Fibroblast of villous mesenchyme (primary cell): ENCODE measurements around the gene DHRSX. TPM values are rescaled to one million over a fixed set of nuclear protein-coding genes. Genes with fewer than 3 reads are reported as not detected.

Experiments
- DNase-seq: peaks from one replicate; pipeline ENCODE4 v3.0.0-alpha.2; 2010; ENCODE audit warnings: low read depth
- H3K4me3 ChIP-seq: 2 replicates; pipeline ENCODE4 v1.5.1; 2011; ENCODE audit warnings: low read depth, mild to moderate bottlenecking, low read length
- total RNA-seq: library from RNA; depleted of rRNA; stranded (reverse); fragments of >200 nt; gene quantifications from 2 replicates; pipeline ENCODE4 v1.2.3, GENCODE V29; 2012
- TF ChIP-seq, protein P1 (sequence below): IDR thresholded peaks from 2 replicates; pipeline ENCODE4 v1.5.1; 2012; ENCODE audit warnings: low read depth, mild to moderate bottlenecking, low read length; ENCODE audit not compliant: insufficient read depth

Gene DHRSX
- total RNA-seq, 1 donor: 24.6 TPM

GRCh38 chrX:2449135-2449886 is 51.5 kb downstream of the DHRSX start:
- TF ChIP-seq, protein P1, sequence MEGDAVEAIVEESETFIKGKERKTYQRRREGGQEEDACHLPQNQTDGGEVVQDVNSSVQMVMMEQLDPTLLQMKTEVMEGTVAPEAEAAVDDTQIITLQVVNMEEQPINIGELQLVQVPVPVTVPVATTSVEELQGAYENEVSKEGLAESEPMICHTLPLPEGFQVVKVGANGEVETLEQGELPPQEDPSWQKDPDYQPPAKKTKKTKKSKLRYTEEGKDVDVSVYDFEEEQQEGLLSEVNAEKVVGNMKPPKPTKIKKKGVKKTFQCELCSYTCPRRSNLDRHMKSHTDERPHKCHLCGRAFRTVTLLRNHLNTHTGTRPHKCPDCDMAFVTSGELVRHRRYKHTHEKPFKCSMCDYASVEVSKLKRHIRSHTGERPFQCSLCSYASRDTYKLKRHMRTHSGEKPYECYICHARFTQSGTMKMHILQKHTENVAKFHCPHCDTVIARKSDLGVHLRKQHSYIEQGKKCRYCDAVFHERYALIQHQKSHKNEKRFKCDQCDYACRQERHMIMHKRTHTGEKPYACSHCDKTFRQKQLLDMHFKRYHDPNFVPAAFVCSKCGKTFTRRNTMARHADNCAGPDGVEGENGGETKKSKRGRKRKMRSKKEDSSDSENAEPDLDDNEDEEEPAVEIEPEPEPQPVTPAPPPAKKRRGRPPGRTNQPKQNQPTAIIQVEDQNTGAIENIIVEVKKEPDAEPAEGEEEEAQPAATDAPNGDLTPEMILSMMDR: no peak

DNA sequence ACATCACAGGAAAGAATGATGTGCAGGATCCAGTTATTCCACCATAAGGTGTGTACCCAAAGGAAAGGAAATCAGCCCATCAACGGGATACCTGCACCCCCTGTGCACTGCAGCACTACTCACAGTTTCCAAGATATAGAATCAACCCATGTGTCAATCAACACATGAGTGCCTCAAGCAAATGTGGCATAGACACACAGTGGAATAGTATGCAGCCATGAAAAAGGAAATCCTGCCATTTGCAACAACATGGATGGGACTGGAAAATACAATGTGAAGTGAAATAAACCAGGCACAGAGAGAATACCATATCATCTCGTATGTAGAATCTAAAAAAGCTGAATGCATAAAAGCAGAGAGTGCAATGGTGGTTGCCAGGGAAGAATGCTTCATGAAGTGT is 53.3 kb downstream of the DHRSX start:
- H3K4me3 ChIP-seq: no peak overlapping the region
- no peak for DNase-seq
- TF ChIP-seq, protein P1: no peak

More at GRCh38 chrX:2449135-2449886, 51.5 kb downstream of the DHRSX start:
- DNase-seq: no peak
- no peak overlapping the region for H3K4me3 ChIP-seq

GRCh38 chrX:2446815-2447214 is 54.0 kb downstream of the DHRSX start:
- DNase-seq: no peak
- TF ChIP-seq, protein P1: no peak
- no peak overlapping the region for H3K4me3 ChIP-seq

- TF ChIP-seq, protein P1: no peak
- no peak for DNase-seq
- H3K4me3 ChIP-seq: no peak overlapping the region
These were observed 54.8 kb downstream of the DHRSX start for GRCh38 chrX:2445662-2446623.

DNA sequence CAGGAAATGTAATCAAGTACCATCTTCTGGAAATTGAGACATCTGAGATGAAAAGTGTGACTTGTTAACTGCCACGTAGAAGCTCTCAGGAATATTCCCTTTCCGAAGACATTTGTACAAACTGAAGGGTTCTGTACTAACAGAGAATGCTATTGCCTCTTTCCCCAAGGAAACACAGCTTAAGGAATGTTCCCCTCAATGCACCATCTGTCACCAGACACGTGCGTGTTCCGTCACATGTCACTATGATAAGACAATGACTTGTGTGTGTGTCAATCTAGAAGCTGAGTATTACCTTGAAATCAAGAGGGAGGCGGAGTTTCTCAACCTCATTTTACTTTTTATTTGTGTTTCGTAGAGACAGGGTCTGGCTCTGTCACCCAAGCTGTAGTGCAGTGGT is 58.1 kb downstream of the DHRSX start:
- TF ChIP-seq, protein P1: no peak
- no peak overlapping the region for H3K4me3 ChIP-seq
- DNase-seq: no peak

GRCh38 chrX:2441466-2441865 is 59.3 kb downstream of the DHRSX start:
- no peak for DNase-seq
- TF ChIP-seq, protein P1: no peak
- no peak overlapping the region for H3K4me3 ChIP-seq
